HG03060 (cell line): ENCODE measurements around the gene TMEM191B.
"Not testable (repeated sequence)": the region's sequence is repeated elsewhere in the genome, so short reads cannot be mapped to it uniquely, and the experiment has no call there.

Experiments used
- ATAC-seq: cut with Tn5 transposase; IDR thresholded peaks from one replicate; pipeline ENCODE4 v1.9.1; 2021; ENCODE audit warnings: low read depth, moderate number of reproducible peaks; ENCODE audit not compliant: unreplicated experiment

The TMEM191B gene

DNA sequence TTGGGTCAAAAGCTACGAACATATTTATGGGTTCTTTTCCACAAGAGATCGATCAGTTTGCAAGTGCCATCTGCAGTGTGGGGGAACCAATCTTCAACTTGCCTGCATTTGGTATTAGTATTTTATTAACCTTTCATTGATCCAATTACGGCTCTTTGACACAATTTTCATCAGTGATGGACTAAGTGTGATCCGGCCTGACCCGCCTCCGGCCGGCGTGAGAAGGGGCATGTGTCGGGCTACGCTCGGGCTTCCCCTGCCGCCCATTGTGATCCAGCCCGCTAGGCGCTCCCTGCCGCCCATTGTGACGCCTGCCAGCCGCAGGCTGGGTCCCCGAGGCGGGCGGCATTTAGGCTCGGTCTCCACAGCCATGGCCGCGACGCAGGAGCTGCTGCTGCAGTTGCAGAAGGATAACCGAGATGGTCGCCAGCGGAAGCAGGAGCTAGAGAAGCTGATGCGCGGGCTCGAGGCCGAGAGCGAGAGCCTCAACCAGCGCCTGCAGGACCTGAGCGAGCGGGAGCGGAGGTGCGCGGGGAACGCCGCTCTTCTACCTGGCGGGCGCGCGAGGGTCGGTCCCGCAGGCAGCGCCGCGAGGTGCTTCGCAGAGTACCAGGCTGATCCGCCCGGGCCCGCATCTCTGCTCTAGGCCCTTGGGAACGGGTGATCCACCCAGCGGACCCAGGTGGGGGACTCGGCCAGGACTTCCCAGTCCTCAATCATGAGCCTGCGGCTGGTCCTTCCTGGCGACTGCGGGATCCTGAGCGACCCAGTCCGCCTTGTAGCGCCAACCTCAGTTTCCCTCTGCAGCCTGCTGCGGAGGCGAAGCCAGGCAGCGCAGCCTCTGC, at the start of gene TMEM191B:
Gene TMEM191B, plus strand, starts transcription at position 51 of the 845 bp plus-strand sequence. Its CDS starts 179 bp downstream, at position 230.
- ATAC-seq, result peak; percentile 5

DNA sequence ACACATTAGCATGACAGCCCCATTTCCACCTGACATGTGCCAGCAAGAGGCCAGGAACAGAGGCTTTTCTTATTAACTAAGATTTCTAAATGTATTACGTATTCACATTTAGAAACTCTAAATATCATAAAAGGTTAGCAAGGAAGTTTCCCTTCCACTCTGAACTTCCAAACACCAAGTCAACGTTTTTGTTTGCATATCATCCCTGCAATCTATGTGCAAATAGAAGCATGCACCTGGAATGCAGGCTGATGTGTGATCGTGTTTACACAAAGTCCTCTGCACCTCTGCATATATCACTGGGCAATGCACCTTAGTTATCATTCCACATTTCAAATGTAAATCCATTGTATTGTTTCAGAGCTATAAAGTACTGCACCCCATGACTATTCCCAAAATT, 31.4 kb upstream of the TMEM191B start:
- not testable (repeated sequence) for ATAC-seq

- ATAC-seq, result not testable (repeated sequence)
These were observed 16.3 kb upstream of the TMEM191B start for GRCh38 chr22:18511327-18511726.

DNA sequence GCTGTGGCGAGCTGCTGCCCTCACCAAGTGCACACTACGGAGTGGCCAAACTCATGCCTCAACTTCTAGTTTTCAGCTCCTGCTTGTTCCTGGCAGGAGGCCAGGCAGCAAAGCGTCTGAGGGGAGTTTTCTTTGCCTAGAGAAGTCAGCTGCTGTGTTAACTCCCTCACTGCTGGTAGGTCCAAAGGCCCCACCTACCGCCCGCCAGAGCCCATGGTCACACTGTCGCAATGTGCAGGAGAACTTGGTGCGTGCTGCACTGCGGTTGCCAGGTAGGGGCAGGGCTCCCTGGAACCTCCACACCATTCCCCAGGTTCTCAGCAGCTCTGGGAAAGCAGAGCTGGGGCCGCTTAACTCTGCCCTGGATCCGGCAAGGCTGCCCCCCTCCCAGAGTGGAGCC, 15.2 kb upstream of the TMEM191B start:
- ATAC-seq, result not testable (repeated sequence)

DNA sequence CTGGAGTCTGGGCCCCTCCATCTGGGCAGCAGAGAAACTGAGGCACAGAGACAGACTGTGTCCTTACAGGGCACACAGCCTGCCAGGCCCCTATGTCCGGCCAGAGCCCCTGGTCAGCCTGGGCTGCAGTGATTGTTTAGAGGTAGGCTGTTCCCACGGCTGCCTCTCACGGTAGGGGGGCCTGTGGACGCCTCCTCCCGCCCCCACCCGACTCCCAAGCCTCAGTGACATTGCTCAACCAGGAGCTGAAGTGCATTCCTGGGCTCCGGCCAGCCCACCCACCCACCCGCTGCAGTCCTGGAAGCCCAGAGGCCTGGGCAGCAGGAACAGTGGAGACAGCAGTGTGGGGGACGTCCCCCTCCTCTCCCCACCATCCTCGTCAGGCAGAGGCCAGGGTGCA, 14.1 kb upstream of the TMEM191B start:
- not testable (repeated sequence) for ATAC-seq

DNA sequence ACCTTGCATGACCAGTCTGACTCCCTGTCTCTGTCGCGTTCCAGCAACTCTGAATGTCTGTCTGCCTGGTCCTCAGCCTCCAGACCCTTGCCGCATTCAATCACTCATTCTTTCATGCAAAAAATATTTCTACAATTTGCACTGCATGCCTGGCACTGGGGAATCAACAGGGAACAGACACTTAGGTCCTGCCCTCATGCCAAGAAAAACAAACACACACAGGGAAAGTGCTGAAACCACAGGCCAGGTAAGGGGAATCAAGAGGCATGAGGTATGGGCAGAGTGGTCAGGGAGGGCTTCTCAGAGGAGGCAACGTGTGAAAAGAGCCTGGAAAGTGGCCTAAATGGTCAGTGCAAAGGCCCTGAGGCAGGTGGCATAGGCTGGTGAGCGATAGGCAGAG, 9.5 kb upstream of the TMEM191B start, which contains the start of gene GGTLC3:
Gene GGTLC3, minus strand, starts transcription at position 101 of the 400 bp plus-strand sequence. CDS start 264 bp downstream, outside the sequence.
- not testable (repeated sequence) for ATAC-seq

DNA sequence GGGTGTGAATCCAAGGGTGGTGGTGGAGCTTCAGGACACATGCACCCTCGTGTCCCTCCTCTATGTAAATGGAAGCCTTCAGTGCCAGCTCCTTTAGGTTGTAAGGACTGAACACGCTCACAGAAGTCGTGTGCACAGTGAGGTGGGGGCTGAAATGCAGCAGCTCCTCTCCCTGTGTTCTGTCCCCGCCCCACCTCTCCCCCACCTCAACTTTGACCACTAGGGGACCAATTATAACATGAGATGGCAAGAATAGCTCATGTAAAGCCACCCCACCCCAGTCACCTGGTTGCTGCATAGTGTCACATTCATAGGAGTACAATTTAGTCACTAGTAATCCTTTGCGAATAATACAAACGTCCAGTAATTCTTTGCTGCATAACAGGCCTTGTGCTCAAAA, 4.8 kb upstream of the TMEM191B start:
- not testable (repeated sequence) for ATAC-seq

DNA sequence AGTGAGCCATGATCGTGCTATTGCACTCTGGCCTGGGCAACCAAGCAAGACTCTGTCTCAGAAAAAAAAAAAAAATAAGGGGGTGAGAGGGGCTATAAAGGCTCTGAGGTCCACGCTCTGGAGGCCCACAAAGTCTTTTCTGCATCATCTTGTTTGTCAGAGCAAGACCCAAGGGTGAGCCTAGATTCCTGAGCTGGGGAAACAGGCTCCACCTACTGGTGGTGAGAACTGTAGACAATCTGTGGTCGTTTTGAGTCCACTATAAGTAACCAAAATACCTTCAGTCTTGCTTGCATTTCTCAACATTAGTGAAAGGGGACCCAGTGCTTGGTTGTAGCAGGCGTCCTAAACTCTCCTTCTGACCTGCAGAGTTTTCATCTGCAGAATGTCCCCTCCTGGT, 4.3 kb upstream of the TMEM191B start:
- ATAC-seq, result not testable (repeated sequence)

DNA sequence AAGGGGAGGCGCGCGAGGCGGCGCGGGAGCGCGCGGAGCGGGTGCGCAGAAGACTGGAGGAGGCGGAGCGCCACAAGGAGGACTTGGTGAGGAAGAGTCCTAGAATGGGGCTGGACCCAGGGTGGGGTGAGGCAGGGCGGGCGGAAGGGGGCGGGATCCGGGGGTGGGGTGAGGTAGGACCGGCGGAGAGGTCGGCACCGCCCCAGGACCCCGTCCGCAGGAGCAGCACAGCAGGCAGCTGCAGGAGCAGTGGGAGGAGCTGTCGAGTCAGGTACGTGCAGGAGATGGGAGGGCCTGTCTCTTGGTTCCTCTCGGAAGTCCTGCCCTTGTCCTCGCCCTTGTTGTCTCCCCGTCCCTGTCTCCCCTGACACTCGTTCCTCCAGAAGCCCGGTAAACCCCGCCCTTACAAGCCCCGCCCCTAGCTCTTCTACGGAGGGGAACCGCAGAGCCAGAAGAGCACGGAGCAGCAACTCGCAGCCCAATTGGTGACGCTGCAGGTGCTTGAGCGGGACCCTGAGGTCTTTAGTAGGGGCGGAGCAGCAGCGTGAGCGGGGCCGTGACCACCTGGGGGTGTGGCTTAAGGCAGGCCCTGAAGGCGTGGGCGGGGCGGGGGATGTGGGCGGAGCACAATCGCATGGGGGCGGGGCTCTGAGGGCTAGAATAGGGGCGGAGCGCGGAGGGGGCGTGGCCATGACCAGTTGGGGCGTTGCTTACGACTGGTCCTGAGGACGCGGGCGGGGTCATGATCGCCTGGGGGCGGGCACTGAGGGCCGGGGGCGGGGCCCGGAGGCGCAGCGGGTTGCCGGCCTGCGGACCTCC, 1.2 kb downstream of the TMEM191B start:
- peak; percentile 63 for ATAC-seq

GRCh38 chr22:18529416-18530145, 2.0 kb downstream of the TMEM191B start:
- not testable (repeated sequence) for ATAC-seq

DNA sequence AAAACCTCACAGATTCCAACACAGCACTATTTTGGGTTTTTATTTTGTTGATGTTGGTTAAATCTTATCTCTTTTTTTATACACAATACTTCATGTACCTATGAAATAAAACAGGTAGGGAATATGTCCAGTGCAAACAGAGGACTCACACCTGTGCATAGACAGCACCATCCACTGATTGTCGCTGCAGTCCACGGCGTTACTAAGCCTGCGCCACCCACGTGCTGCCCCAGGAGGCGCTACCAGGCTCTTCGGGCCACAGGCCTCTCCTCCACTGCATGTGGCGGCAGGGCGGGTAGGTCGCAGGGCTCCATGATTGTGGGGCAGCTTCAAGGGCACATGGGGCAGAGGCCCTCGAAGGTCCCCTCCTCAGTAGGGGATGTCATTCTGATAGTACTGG, 6.0 kb downstream of the TMEM191B start:
- not testable (repeated sequence) for ATAC-seq

- ATAC-seq, result not testable (repeated sequence)
These were observed 6.7 kb downstream of the TMEM191B start for GRCh38 chr22:18534315-18534714.

DNA sequence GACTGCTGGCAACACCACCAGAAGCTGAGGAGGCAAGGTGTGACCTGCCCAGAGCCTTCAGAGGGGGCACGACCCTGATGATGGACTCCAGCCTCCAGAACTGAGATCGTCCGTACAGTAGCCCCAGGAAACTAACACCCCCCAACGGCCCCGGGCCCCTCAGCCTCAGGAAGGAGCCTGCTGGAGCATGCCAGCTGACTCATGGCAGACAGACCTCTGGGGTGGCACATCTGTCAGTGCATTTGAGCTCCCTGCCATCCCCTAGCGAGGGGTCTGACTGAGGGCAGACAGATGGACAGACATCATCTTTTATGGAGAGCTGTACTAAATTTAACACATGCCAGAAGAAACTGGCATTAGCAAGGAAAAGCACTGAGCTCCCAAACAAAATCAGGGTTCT, 12.4 kb downstream of the TMEM191B start:
- ATAC-seq, result not testable (repeated sequence)

DNA sequence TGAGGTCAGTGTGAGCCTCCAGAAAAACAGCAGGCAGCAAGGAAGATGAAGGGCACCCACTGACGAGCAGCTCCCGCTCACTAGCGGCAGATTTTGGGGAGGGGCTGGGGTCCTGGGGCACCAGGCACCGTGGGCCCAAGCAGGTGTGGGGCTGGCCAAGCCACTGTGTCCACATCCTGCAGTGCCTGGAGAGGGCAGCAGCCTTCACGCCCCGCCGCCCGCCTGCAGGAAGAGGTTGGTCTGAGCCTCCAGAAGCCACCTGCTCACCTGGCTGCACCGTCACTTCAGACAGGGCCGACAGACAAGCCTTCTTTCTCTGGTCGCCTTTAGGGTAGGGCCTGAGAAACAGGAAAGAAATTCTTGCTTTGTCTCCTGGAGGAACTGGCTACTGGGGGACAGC, 15.8 kb downstream of the TMEM191B start:
- ATAC-seq, result not testable (repeated sequence)

DNA sequence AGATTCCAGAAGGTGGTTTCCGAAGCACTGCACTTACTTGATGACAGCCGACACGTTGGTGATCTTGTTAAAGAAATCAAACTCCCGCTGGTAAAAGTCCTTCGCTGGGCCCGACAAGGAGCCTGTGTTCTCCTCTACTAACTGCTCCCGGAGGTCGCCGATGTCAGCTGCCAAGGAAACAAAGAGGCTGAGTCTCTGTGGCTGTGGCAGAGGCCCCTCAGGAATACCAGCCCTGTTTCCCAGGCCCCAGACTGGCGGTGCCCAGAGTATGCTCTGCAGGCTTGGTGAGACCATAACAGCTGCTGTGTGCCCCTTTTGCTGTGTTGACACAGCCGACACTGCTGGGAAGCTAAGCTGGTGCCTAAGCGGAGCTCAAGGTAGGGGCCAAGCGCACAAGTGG, 17.0 kb downstream of the TMEM191B start:
- ATAC-seq, result not testable (repeated sequence)

DNA sequence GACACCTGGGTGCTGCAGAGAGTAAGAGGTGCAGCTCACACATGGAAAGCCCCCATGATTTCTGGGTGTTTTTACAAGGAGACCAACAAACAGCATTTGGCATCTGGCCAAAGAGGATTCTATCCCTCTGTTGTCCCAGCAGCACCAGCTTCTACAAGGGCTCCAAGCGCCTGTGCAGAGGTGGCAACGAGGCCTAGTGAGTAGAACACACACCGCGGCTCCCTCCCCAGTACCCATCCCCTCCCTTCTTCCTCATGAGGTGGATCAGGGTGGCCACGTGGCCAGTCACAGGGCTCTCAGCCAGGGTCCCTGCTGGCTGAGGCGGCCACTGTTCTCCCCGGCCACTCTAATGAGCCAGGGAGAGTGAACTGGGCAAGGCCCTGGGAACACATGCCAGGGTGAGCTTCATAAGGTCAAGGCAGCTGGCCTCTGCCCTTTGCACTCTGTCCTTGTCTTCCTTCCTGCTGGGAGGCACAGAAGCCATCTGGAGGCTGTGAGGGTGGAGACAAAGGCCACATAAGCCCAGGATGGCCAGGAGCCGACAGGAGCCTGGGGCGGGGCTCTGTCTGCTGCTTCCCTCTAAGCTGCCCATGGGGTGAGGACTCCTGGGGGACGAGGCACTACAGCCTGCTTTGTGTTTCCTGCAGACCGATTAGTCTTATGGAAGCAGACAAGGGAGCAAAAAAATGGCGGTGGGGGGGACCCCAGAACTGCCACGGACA, 22.0 kb downstream of the TMEM191B start:
- not testable (repeated sequence) for ATAC-seq

GRCh38 chr22:18551046-18551445, 23.4 kb downstream of the TMEM191B start:
- ATAC-seq, result not testable (repeated sequence)

DNA sequence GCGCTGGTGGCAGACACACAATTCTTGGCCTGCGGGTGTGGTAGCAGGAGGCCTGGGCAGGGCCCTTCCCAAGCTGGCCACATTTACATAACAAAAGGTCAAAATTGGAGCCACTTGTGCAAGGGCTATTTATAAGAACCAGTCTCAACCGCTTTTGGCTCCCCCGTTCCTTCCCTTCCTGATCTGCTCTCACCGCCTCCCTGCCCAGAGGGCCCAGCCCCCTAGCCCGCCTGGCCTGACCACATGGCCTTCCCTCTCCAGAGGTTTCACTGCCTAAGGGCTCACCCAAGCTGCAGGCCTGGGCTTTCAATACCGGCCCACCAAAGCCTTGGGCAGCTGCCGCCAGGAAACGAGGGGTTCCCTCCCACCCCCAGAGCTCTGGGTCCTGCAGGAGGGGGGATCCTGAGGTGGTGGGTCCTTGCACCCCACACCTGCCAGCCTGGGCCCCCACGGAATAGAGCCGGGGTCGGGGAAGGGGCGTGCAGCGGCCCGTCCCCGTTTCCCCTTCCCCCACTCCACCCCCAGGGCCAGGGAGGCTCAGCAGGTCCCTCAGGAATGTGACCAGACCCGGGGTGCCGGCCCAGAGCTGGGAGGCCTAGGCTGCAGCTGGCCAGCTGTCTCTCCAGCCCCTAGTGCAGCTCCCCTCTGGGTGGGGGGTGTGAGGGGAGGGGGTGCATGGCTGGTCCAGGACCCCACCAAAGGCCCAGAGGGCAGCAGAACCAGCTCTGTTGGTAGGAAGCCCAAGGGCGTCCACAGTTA, 25.4 kb downstream of the TMEM191B start:
- not testable (repeated sequence) for ATAC-seq
